Kidney (tissue), 14 donors: ENCODE measurements around the gene HGFAC. TPM values are rescaled to one million over a fixed set of nuclear protein-coding genes. Genes with fewer than 3 reads are reported as not detected.
"Not testable (repeated sequence)": the region's sequence is repeated elsewhere in the genome, so short reads cannot be mapped to it uniquely, and the experiment has no call there.

Experiments
- DNase-seq, 5 donors: peaks; one replicate each; pipeline ENCODE4 v3.0.0-alpha.2; 2013 to 2020
- FAIRE-seq: peaks from 2 replicates; lab custom pipeline; 2012; peaks lifted over from hg19 to GRCh38; lab: Jason Lieb, UNC
- H3K27ac ChIP-seq, 2 donors: one replicate each; pipeline ENCODE4 v1.7.0; 2013; ENCODE audit warnings: low read depth in 2 of 2, low read length in 2 of 2, inconsistent platforms in 1 of 2
- H3K27me3 ChIP-seq: one replicate; pipeline ENCODE4 v1.7.1; 2013; ENCODE audit warnings: low read length, inconsistent platforms; ENCODE audit not compliant: control insufficient read depth, insufficient read depth
- H3K36me3 ChIP-seq, 3 donors: one replicate each; pipeline versions ENCODE4 v1.7.0 to v1.7.1; 2013; ENCODE audit warnings: low read length in 3 of 3, control low read depth in 1 of 3, inconsistent platforms in 1 of 3; ENCODE audit not compliant: insufficient read depth in 3 of 3, control insufficient read depth in 2 of 3
- H3K4me1 ChIP-seq, 3 donors: one replicate each; pipeline versions ENCODE4 v1.7.0 to v1.7.1; 2013; ENCODE audit warnings: low read length in 3 of 3, inconsistent platforms in 1 of 3, low read depth in 1 of 3; ENCODE audit not compliant: control insufficient read depth in 2 of 3, insufficient read depth in 2 of 3
- H3K4me3 ChIP-seq, 3 donors: one replicate each; pipeline versions ENCODE4 v1.7.0 to v1.8.1; 2013; ENCODE audit warnings: low read length in 3 of 3, control low read depth in 1 of 3, inconsistent platforms in 1 of 3
- H3K9ac ChIP-seq, 3 donors: one replicate each; pipeline versions ENCODE4 v1.7.0 to v1.7.1; 2013; ENCODE audit warnings: low read length in 3 of 3, control low read depth in 1 of 3, inconsistent platforms in 1 of 3
- H3K9me3 ChIP-seq, 3 donors: one replicate each; pipeline versions ENCODE4 v1.7.0 to v1.7.1; 2013; ENCODE audit warnings: low read length in 3 of 3, control low read depth in 1 of 3, inconsistent platforms in 1 of 3; ENCODE audit not compliant: control insufficient read depth in 2 of 3, insufficient read depth in 1 of 3
- CTCF ChIP-seq: IDR thresholded peaks from 3 replicates; pipeline ENCODE4 v1.5.1; 2012; ENCODE audit warnings: mild to moderate bottlenecking, moderate library complexity, borderline replicate concordance; ENCODE audit not compliant: insufficient read depth; ENCODE audit errors: extremely low read depth
- intact Hi-C: fragments of 100-400 bp; cut with DNase I; formaldehyde crosslinking; loops from one replicate; pipeline ENCODE4 v1.11.1; 2022
- polyA plus RNA-seq: library from polyadenylated mRNA; stranded (reverse); fragments of 350-450 nt; fragmentation: Illumina TruSeq; extraction: RNeasy Lipid Tissue Mini Kit (QIAGEN cat#74804); gene quantifications from one replicate; pipeline ENCODE4 v1.2.3, GENCODE V29; 2014; ENCODE audit warnings: low read depth, low replicate concordance; ENCODE audit not compliant: insufficient read depth
- total RNA-seq: library from RNA; stranded (reverse); fragmentation: NEBNext Ultra II Directional; extraction: Animal tissue kit (Norgen Biotek cat#: 25700); gene quantifications from one replicate; pipeline ENCODE4 v1.2.1, GENCODE V29; 2021
- donor health status: control.
- donor health status: control.
- donor health status: control.
- donor health status: control.
- donor health status: control.
- donor health status: DM: yes; HTN: yes; CAD: no.
- donor health status: Normal renal cell carcinoma (clear cell type).

The HGFAC gene
- total and polyA plus RNA-seq, 2 donors from 2014 or later, result 0.86 to 1.6 TPM

GRCh38 chr4:3409571-3410091 lies 32.1 kb upstream of the HGFAC start:
- DNase-seq, result peak in 2 of 5 donors; percentile 39 to 62

DNA sequence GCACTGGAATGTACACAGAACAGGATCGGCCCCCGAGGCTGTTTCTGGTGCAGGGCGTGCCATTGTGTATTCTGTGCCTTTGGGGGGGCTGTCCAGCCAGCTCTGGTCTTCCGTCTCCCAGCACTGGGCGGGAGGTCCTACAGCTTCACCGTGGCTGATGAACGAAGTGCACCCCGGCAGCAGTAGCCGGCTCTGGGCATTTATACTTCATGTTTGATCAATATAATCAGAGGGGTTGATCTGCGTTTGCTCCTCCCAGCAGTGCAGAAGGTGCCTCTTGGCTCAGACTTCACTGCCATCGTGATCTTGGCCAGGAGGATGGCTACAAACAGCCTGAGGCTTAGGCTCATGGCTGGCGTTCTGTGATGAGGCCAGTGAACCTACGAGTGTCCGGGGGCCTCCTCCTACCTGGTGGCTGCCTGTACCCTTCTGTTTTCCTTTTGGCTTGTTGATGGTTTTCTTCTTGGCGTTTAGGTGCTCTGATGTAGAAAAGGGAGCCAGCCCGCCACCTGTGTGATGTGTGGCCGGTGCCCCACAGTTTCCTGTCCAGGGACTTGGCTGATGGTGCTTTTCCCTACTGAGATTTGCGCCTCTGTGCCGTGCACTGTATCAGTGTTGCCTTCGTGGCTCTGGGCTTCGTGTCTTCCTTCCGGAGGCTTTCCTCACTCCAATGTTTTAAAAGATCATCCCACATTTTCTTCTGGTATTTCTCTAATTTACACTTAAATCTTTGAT lies 31.2 kb upstream of the HGFAC start:
- no peaks in the 10 kb centered on the region for H3K9me3 ChIP-seq
- intact Hi-C loops, result no loop called here
- H3K27ac ChIP-seq, result no peak overlapping the region
- no peak for FAIRE-seq
- H3K4me3 ChIP-seq, result no peak overlapping the region
- no peaks in the 10 kb centered on the region for H3K27me3 ChIP-seq
- DNase-seq, result peak in 2 of 5 donors; percentile 28 to 44
- H3K36me3 ChIP-seq, result no peaks in the 10 kb centered on the region
- H3K4me1 ChIP-seq, result no peaks in the 10 kb centered on the region
- no peak for TF ChIP-seq CTCF
- no peak overlapping the region for H3K9ac ChIP-seq

More at GRCh38 chr4:3409571-3410091, 32.1 kb upstream of the HGFAC start:
- Histone ChIP-seq H3K36me3 (no peaks in the 10 kb centered on the region), H3K27me3 (no peaks in the 10 kb centered on the region), H3K4me1 (no peaks in the 10 kb centered on the region), H3K9ac (no peak overlapping the region), H3K4me3 (no peak overlapping the region), H3K27ac (no peak overlapping the region), H3K9me3 (no peaks in the 10 kb centered on the region)
- intact Hi-C loops, result no loop called here
- no peak for TF ChIP-seq CTCF
- no peak for FAIRE-seq

- intact Hi-C loops, H3K4me1 ChIP-seq, H3K27me3 ChIP-seq, H3K36me3 ChIP-seq, H3K27ac ChIP-seq, H3K9ac ChIP-seq, FAIRE-seq, H3K9me3 ChIP-seq, H3K4me3 ChIP-seq: not testable (repeated sequence)
- peak in 1 of 5 donors; percentile 18 for DNase-seq
Observed at GRCh38 chr4:3411190-3411589, 30.6 kb upstream of the HGFAC start.

DNA sequence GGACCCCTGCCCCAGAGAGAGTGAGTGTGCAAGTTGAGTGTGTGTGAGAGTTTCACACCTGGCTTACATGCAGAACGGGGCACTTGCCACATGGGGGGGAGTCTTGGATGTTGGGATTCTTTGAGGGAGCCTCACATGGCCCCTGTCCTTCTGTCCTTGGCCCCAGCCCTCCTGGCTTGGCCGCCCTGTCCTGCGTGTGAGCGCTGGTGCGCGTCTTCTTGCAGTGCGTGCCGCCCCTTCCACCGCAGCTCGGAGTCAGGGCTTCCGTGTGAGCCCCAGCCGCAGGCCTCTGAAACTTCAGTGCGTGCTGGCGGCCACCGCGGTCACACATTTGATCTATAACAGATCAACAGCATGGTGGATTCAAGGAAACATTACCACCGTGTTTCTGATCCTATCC lies 30.1 kb upstream of the HGFAC start:
- Histone ChIP-seq H3K9ac (no peak overlapping the region), H3K27ac (no peak overlapping the region), H3K27me3 (no peaks in the 10 kb centered on the region), H3K9me3 (no peaks in the 10 kb centered on the region), H3K36me3 (peaks cover 0 to 3% (median 3%) of the 10 kb centered on the region in 3 donors), H3K4me3 (no peak overlapping the region), H3K4me1 (no peaks in the 10 kb centered on the region)
- FAIRE-seq (no peak), DNase-seq (peak in 2 of 5 donors; percentile 51 to 58)
- intact Hi-C loops, result no loop called here
- TF ChIP-seq CTCF, result no peak
